ENCODE measurements around the gene HMOX2. TPM values are rescaled to one million over a fixed set of nuclear protein-coding genes. Genes with fewer than 3 reads are reported as not detected.

HMOX2 gene
- total and polyA plus RNA-seq, 2 of the 13 experiments (the other 11 are each of a cell fraction or from before 2014, with no cell fraction given) = 60.3 to 70.4 TPM

GRCh38 chr16:4475880-4476788 lies at the start of gene HMOX2 (continued):
- TF ChIP-seq LCORL (IDR thresholded peaks at IDR 0.05) (no peak), LCORL (CRISPR knock-in tag; IDR thresholded peaks at IDR 0.05) (peak; percentile 62), KAT8 (CRISPR knock-in tag; IDR thresholded peaks at IDR 0.05) (peak; percentile 44; the same call in 1 of the 2 replicates), MTERF4 (CRISPR knock-in tag; IDR thresholded peaks at IDR 0.05) (0 out of 2 replicates have a peak, but pooled peaks have one; percentile 25), ZBTB1 (CRISPR knock-in tag; IDR thresholded peaks at IDR 0.05; ENCODE audit: borderline replicate concordance) (no peak), SP1 (IDR thresholded peaks at IDR 0.05) (no peak), SP1 (CRISPR knock-in tag; IDR thresholded peaks at IDR 0.05) (peak; percentile 98), MXI1 (IDR thresholded peaks at IDR 0.05; ENCODE audit: borderline replicate concordance, low read depth, low read length) (peak; percentile 98; the same call in 1 of the 3 replicates), MBD4 (IDR thresholded peaks at IDR 0.05; ENCODE audit: borderline replicate concordance, low read length) (no peak), GLI4 (CRISPR knock-in tag; IDR thresholded peaks at IDR 0.05; ENCODE audit: borderline replicate concordance) (0 out of 2 replicates have a peak, but pooled peaks have one; percentile 55), ZNF329 (CRISPR knock-in tag; IDR thresholded peaks at IDR 0.05; ENCODE audit: low read depth) (peak; percentile 86; the same call in 1 of the 2 replicates), U2AF1 (optimal IDR thresholded peaks at IDR 0.05; ENCODE audit: low read depth, low read length) (no peak), YEATS2 (CRISPR knock-in tag; IDR thresholded peaks at IDR 0.05; ENCODE audit: borderline replicate concordance) (peak; percentile 73; the same call in 1 of the 2 replicates), KIAA2018 (CRISPR knock-in tag; IDR thresholded peaks at IDR 0.05; ENCODE audit: borderline replicate concordance) (no peak), MYPOP (CRISPR knock-in tag; IDR thresholded peaks at IDR 0.05) (peak; percentile 98), RNF219 (CRISPR knock-in tag; IDR thresholded peaks at IDR 0.05) (no peak)
